ENCODE measurements around the gene PTDSS2. TPM values are rescaled to one million over a fixed set of nuclear protein-coding genes. Genes with fewer than 3 reads are reported as not detected.

Gene PTDSS2
- total and polyA plus RNA-seq, 9 of the 15 experiments (the other 6 are each of a cell fraction or from before 2014, with no cell fraction given): 0.45 to 53.9 (median 17.2) TPM

- 0 out of 2 replicates have a peak, but pooled peaks have one; percentile 29 for TF ChIP-seq REST (IDR thresholded peaks at IDR 0.05; ENCODE audit: borderline replicate concordance)
- TF ChIP-seq REST (CRISPR knock-in tag; IDR thresholded peaks at IDR 0.05; ENCODE audit: low read depth): no peak
- peak; percentile 75; the same call in 1 of the 2 replicates for TF ChIP-seq GATAD2A (IDR thresholded peaks at IDR 0.05)
- peak; percentile 86; the same call in 1 of the 2 replicates for TF ChIP-seq MBD1 (CRISPR knock-in tag; IDR thresholded peaks at IDR 0.05)
- TF ChIP-seq ZBTB2 (IDR thresholded peaks at IDR 0.05): peak; percentile 25; the same call in 1 of the 2 replicates
- peak; percentile 48; the same call in 1 of the 2 replicates for TF ChIP-seq POLR2A (conservative IDR thresholded peaks at IDR 0.05)
- 0 out of 4 replicates have a peak, but pooled peaks of 1 of the 2 experiments have one; percentile 45 for TF ChIP-seq TRIM24 (IDR thresholded peaks at IDR 0.05)
- no peak for TF ChIP-seq ZNF3 (CRISPR knock-in tag; IDR thresholded peaks at IDR 0.05)
- 0 out of 6 replicates have a peak, but pooled peaks of 1 of the 3 experiments have one; percentile 4 for TF ChIP-seq CTCF (IDR thresholded peaks at IDR 0.05 in 2 of 3, conservative IDR thresholded peaks at IDR 0.05 in 1 of 3; ENCODE audit: insufficient read depth in 2 of 3, low read depth in 1 of 3, low read length in 3 of 3)
- TF ChIP-seq MAX (CRISPR knock-in tag; IDR thresholded peaks at IDR 0.05): peak; percentile 99
These were observed 87.0 kb downstream of the PTDSS2 start, which contains the start of gene LRRC56 (continued) for GRCh38 chr11:536841-537621.
